Measurements from ENCODE around the gene PCNX1.
A peak's percentile ranks its signal among the peaks of the same experiment; 100 is the strongest.

PCNX1 gene

DNA sequence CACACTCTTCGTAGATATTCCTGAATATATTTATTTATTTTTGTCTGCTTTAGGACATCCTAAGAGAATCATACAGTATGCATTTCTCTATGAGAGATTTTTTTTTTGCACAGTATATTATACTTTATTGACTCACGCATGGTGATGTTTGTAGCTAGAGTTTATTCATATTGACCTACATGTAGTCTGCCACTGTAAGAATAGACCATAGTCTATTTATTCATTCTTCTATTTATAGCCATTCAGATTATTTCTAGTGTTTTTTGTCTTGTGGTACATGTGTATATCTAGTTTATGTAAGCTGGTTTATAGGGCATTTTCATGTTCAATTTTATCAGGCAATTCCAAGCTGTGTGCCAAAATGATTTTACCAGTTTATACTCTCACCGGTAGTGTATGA is 45.2 kb downstream of the PCNX1 start:
- no peak for TF ChIP-seq CTCF (IDR thresholded peaks at IDR 0.05; ENCODE audit: low read depth, low read length, missing control alignments)
- no peak overlapping the region for H3K4me3 ChIP-seq (ENCODE audit: low read depth, low read length)
- DNase-seq (ENCODE audit: low read depth), result no peak
- in situ Hi-C loops (cut with HindIII; ENCODE audit: low sequenced_read_pairs), result loop anchor here (25.0 kb wide), 1 partner anchor 90 kb away; no protein-coding TSS in a partner anchor

DNA sequence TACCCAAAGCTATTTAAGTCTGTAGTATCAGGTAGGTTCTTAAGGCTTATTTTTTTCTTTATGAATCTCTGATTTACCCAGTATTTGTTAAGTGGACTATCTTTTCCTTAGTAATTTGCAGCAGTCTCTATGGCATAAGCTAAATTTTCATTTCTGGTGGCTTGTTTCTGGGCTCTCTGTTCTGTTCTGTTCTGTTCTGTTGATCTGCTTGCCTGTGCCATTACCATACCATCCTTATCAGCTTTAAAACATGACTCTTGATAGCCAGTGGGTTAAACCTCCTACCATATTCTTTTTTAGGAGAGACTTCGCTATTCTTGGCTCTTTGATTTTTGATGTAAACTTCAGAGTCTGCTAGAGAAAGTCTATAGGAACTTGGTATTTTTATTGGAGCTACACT is 46.8 kb downstream of the PCNX1 start:
- in situ Hi-C loops (cut with HindIII; ENCODE audit: low sequenced_read_pairs), result loop anchor here (25.0 kb wide), 1 partner anchor 92 kb away; no protein-coding TSS in a partner anchor
- no peak for DNase-seq (ENCODE audit: low read depth)
- H3K4me3 ChIP-seq (ENCODE audit: low read depth, low read length), result no peak overlapping the region
- TF ChIP-seq CTCF (IDR thresholded peaks at IDR 0.05; ENCODE audit: low read depth, low read length, missing control alignments), result no peak

DNA sequence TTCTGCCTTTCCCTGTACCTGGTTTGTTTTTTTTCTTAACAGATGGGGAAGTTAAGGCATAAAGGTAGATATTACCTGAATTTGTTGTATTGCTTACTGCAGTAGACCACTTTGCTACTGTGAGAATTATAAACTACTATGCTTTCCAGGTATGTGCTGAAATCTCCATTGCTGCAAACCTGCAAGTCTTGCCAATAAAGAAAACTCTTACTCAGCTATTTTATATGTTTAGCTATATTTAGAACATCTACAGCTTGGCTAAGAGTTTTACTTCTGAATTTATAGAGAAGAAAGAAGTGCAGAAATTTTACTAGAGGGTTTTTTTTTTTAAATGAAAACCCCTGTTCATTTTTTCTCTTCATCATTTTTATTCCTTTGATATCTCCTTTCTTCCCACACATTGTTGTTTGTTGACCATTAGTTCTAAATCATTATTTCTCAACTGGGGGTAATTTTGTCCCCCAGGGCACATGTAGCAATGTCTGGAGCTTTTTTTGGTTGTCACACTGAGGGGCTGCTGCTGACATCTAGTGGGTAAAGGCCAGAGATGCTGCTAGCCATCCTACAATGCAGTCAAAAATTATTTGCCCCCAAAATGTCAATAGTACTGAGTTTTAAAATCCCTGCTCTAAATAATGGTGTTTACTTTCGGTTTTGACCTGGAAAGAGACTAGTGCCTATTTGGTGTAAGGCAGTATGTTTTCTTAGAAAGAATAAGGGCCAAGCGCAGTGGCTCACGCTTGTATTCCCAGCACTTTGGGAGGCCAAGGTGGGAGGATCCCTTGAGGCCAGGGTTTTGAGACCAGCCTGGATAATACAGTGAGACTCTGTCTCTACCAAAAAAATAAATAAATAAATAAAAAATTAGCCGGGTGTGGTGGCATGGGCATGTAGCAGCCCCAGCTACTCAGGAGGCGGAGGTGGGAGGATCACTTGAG is 48.6 kb downstream of the PCNX1 start:
- DNase-seq (ENCODE audit: low read depth), result no peak
- H3K4me3 ChIP-seq (ENCODE audit: low read depth, low read length), result no peak overlapping the region
- in situ Hi-C loops (cut with HindIII; ENCODE audit: low sequenced_read_pairs), result loop anchor here (25.0 kb wide), 1 partner anchor 94 kb away; no protein-coding TSS in a partner anchor
- peak; percentile 80 for TF ChIP-seq CTCF (IDR thresholded peaks at IDR 0.05; ENCODE audit: low read depth, low read length, missing control alignments)

GRCh38 chr14:70956511-70956910 is 49.3 kb downstream of the PCNX1 start:
- no peak for TF ChIP-seq CTCF (IDR thresholded peaks at IDR 0.05; ENCODE audit: low read depth, low read length, missing control alignments)
- no peak overlapping the region for H3K4me3 ChIP-seq (ENCODE audit: low read depth, low read length)
- in situ Hi-C loops (cut with HindIII; ENCODE audit: low sequenced_read_pairs), result loop anchor here (25.0 kb wide), 1 partner anchor 94 kb away; no protein-coding TSS in a partner anchor
- no peak for DNase-seq (ENCODE audit: low read depth)

DNA sequence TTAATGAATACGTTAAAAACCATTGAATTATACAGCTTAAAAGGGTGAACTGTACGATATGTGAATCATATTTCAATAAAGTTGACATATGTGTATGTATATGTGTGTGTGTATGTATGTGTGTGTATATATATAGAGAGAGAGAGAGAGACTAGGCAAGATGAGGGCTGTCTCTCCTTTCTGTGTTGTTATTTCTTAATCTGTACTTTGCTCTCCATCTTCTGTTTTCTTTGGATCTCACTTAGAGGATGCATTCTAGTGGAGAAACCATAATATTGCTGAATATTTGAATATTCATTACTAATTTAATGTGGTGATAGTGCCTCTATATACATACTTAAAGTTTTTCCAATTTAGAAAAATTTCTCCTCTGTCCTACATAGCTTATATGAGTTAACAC is 50.5 kb downstream of the PCNX1 start:
- DNase-seq (ENCODE audit: low read depth), result no peak
- no peak overlapping the region for H3K4me3 ChIP-seq (ENCODE audit: low read depth, low read length)
- in situ Hi-C loops (cut with HindIII; ENCODE audit: low sequenced_read_pairs), result loop anchor here (25.0 kb wide), 1 partner anchor 95 kb away; no protein-coding TSS in a partner anchor
- no peak for TF ChIP-seq CTCF (IDR thresholded peaks at IDR 0.05; ENCODE audit: low read depth, low read length, missing control alignments)

DNA sequence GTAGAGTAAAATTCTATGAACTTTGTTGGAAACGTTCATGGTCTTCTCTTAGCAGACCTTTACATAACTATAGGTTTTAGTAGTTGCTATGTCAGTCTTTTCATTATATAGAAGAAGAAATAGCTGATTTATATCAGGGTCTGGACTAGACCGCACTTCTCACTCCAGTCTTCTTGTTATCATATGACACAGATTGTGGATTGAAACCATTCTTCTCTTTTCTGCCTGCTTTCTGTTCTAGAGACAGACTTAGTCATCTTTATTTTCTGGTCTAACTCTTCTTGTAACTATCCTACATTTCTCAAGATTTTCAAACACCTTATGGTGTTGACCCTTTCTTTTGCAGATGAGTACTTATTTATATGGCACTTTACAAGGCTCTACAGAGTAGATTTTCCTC is 55.7 kb downstream of the PCNX1 start:
- no peak for TF ChIP-seq CTCF (IDR thresholded peaks at IDR 0.05; ENCODE audit: low read depth, low read length, missing control alignments)
- in situ Hi-C loops (cut with HindIII; ENCODE audit: low sequenced_read_pairs), result loop anchor here (25.0 kb wide), 1 partner anchor 101 kb away; no protein-coding TSS in a partner anchor
- H3K4me3 ChIP-seq (ENCODE audit: low read depth, low read length), result no peak overlapping the region
- no peak for DNase-seq (ENCODE audit: low read depth)
